SK-N-SH (cell line): Measurements from ENCODE around the gene SYCE1L. TPM values are rescaled to one million over a fixed set of nuclear protein-coding genes. Genes with fewer than 3 reads are reported as not detected.
A peak's percentile ranks its signal among the peaks of the same experiment; 100 is the strongest.
"Not testable (repeated sequence)": the region's sequence is repeated elsewhere in the genome, so short reads cannot be mapped to it uniquely, and the experiment has no call there.

ENCODE experiments used
- CTCF ChIA-PET: fragments of 300-600, 350-600 bp; formaldehyde crosslinking; extraction: SDS; loops from one replicate; lab custom pipeline; 2021; lab: Yijun Ruan, JAX
- POLR2A ChIA-PET: fragments of 350-600 bp; sonication (Branson Sonifier 250); formaldehyde crosslinking; extraction: SDS; loops from one replicate; lab custom pipeline; 2020; ENCODE audit warnings: antibody characterized with exemption, inconsistent platforms; lab: Yijun Ruan, JAX
- DNase-seq: peaks from one replicate; pipeline ENCODE4 v3.0.0; 2012
- H2AFZ ChIP-seq: fragments of 200-600 bp; sonication (generic); 2 replicates; pipeline ENCODE4 v1.8.1; 2016; ENCODE audit warnings: antibody characterized with exemption, mild to moderate bottlenecking, low read depth
- H3F3A ChIP-seq: fragments of 200-600 bp; sonication (generic); replicated peaks from 2 replicates; pipeline ENCODE3; 2016; ENCODE audit warnings: antibody characterized with exemption, mild to moderate bottlenecking; ENCODE audit not compliant: insufficient read depth
- H3K27ac ChIP-seq, 2 experiments: fragments of 200-500 bp in 1 of 2; fragments of 200-600 bp in 1 of 2; sonication (Bioruptor generic) in 1 of 2; sonication (generic), shearing (Covaris generic) in 1 of 2; 2 replicates each; pipeline versions ENCODE4 v1.5.1 to v1.6.1; 2014 to 2016; ENCODE audit warnings: low read depth in 2 of 2, inconsistent platforms in 1 of 2, low read length in 1 of 2, mild to moderate bottlenecking in 1 of 2, mixed read lengths in 1 of 2
- H3K27me3 ChIP-seq: fragments of 200-600 bp; sonication (generic), shearing (Covaris generic); 2 replicates; pipeline ENCODE4 v1.6.1; 2016; ENCODE audit warnings: mixed run types; ENCODE audit not compliant: insufficient read depth
- H3K36me3 ChIP-seq, 2 experiments: fragments of 200-500 bp in 1 of 2; fragments of 200-600 bp in 1 of 2; sonication (Bioruptor generic) in 1 of 2; sonication (generic) in 1 of 2; replicated peaks in 1 of 2; 2 replicates each; pipeline versions ENCODE3 to v1.5.1; 2014 to 2016; ENCODE audit warnings: low read length in 1 of 2, mild to moderate bottlenecking in 1 of 2; ENCODE audit not compliant: insufficient read depth in 2 of 2, control insufficient read depth in 1 of 2
- H3K4me1 ChIP-seq, 2 experiments: fragments of 200-500 bp in 1 of 2; fragments of 200-600 bp in 1 of 2; sonication (Bioruptor generic) in 1 of 2; sonication (generic), shearing (Covaris generic) in 1 of 2; 2 replicates each; pipeline versions ENCODE4 v1.5.1 to v1.6.1; 2014 to 2016; ENCODE audit warnings: low read depth in 1 of 2, low read length in 1 of 2, mixed run types in 1 of 2; ENCODE audit not compliant: insufficient read depth in 2 of 2, control insufficient read depth in 1 of 2
- H3K4me2 ChIP-seq: fragments of 200-600 bp; sonication (generic), shearing (Covaris generic); 2 replicates; pipeline ENCODE4 v1.6.1; 2017; ENCODE audit warnings: mixed run types
- H3K4me3 ChIP-seq, 2 experiments: fragments of 200-500 bp in 1 of 2; fragments of 200-600 bp in 1 of 2; sonication (Bioruptor generic) in 1 of 2; sonication (generic), shearing (Covaris generic) in 1 of 2; 2 replicates each; pipeline versions ENCODE4 v1.5.1 to v1.8.1; 2014 to 2016; ENCODE audit warnings: low read depth in 2 of 2, inconsistent platforms in 1 of 2, low read length in 1 of 2, mild to moderate bottlenecking in 1 of 2, mixed read lengths in 1 of 2, moderate library complexity in 1 of 2
- H3K79me2 ChIP-seq: fragments of 200-600 bp; sonication (generic); 2 replicates; pipeline ENCODE4 v1.8.1; 2017; ENCODE audit warnings: mild to moderate bottlenecking; ENCODE audit not compliant: insufficient read depth
- H3K9ac ChIP-seq: fragments of 200-600 bp; sonication (generic); 2 replicates; pipeline ENCODE4 v1.6.1; 2017; ENCODE audit warnings: mixed run types
- H3K9me2 ChIP-seq: fragments of 200-600 bp; sonication (generic); 2 replicates; pipeline ENCODE4 v1.6.1; 2017; ENCODE audit warnings: mixed run types
- H3K9me3 ChIP-seq: fragments of 200-600 bp; sonication (generic); 2 replicates; pipeline ENCODE4 v1.6.1; 2017; ENCODE audit warnings: mixed run types, mild to moderate bottlenecking, moderate library complexity
- H4K20me1 ChIP-seq: fragments of 200-600 bp; sonication (generic); 2 replicates; pipeline ENCODE4 v1.6.1; 2017; ENCODE audit warnings: mild to moderate bottlenecking, mixed run types; ENCODE audit not compliant: insufficient read depth
- CHD2 ChIP-seq: fragments of 150-350 bp; IDR thresholded peaks from 2 replicates; pipeline ENCODE4 v1.6.1; 2018; ENCODE audit warnings: low read length; ENCODE audit not compliant: partially characterized antibody
- FOXJ3 ChIP-seq: sonication (generic); formaldehyde crosslinking; IDR thresholded peaks from 2 replicates; pipeline ENCODE4 v1.5.1; 2020; ENCODE audit warnings: mild to moderate bottlenecking, missing genetic modification reagents
- FOXM1 ChIP-seq: IDR thresholded peaks from 2 replicates; pipeline ENCODE4 v1.4.0; 2012; ENCODE audit warnings: low read depth, mild to moderate bottlenecking
- GABPA ChIP-seq: IDR thresholded peaks from 2 replicates; pipeline ENCODE4 v1.4.0; 2012; ENCODE audit warnings: low read depth, mild to moderate bottlenecking
- GATA2 ChIP-seq: sonication (generic); formaldehyde crosslinking; IDR thresholded peaks from 2 replicates; pipeline ENCODE4 v1.5.0; 2020; ENCODE audit warnings: mild to moderate bottlenecking, missing genetic modification reagents
- MXI1 ChIP-seq: IDR thresholded peaks from 2 replicates; pipeline ENCODE4 v1.6.1; 2012; ENCODE audit warnings: mild to moderate bottlenecking, low read depth, low read length, improper control_type of control experiment
- NFIC ChIP-seq: IDR thresholded peaks from 2 replicates; pipeline ENCODE4 v1.4.0; 2012; ENCODE audit warnings: borderline replicate concordance
- NRF1 ChIP-seq: IDR thresholded peaks from 2 replicates; pipeline ENCODE4 v1.6.1; 2012; ENCODE audit warnings: low read depth, mild to moderate bottlenecking, low read length
- POLR2AphosphoS5 ChIP-seq: IDR thresholded peaks from 2 replicates; pipeline ENCODE4 v1.6.1; 2012; ENCODE audit warnings: low read depth, low read length
- RCOR1 ChIP-seq: fragments of 150-350 bp; IDR thresholded peaks from 2 replicates; pipeline ENCODE4 v1.6.1; 2017; ENCODE audit warnings: antibody characterized with exemption, low read length
- REST ChIP-seq: IDR thresholded peaks from 2 replicates; pipeline ENCODE4 v1.6.1; 2012; ENCODE audit warnings: mild to moderate bottlenecking, low read depth, low read length, moderate library complexity
- YY1 ChIP-seq: IDR thresholded peaks from 2 replicates; pipeline ENCODE4 v1.4.0; 2012; ENCODE audit warnings: low read depth, mild to moderate bottlenecking
- WGBS: methylation state at CpG from one replicate; pipeline ENCODE4 v1.1.6; 2017; ENCODE audit warnings: low lambda C conversion rate; 5-methylcytosine and 5-hydroxymethylcytosine counted together
- polyA plus RNA-seq, 3 experiments: library from polyadenylated mRNA; depleted of rRNA; stranded (reverse); fragments of >200 nt; gene quantifications; 2 replicates each; pipeline ENCODE4 v1.2.3, GENCODE V29; 2012
- TF ChIP-seq, protein P1 (sequence below): fragments of 200-600 bp; sonication (generic); IDR thresholded peaks from 2 replicates; pipeline ENCODE4 v1.6.1; 2017; ENCODE audit warnings: antibody characterized with exemption, mild to moderate bottlenecking, moderate library complexity

SYCE1L gene
- polyA plus RNA-seq, 1 of the 3 experiments (the other 2 are of a cell fraction), result 3.5 TPM

GRCh38 chr16:77183137-77183536 lies 16.1 kb upstream of the SYCE1L start (continued):
- TF ChIP-seq RCOR1 (no peak), POLR2AphosphoS5 (no peak)
- TF ChIP-seq, all 33 proteins: peak for 0

DNA sequence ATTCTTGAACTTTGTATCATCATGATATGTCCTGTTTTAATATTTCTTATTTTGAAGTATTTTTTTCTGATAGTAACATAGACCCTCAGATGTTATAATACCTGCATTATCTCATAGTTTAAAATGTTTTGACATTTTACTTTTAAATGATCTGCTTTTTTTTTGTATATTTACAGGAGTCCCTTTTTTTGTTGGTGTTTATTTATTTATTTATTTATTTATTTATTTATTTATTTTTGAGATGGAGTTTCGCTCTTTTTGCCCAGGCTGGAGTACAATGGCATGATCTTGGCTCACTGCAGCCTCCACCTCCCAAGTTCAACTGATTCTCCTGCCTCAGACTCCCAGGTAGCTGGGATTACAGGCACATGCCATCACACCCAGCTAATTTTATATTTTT lies 12.9 kb upstream of the SYCE1L start:
- H3K9me2 ChIP-seq, POLR2A ChIA-PET, H3K9ac ChIP-seq, H2AFZ ChIP-seq, H3K4me1 ChIP-seq, H3K4me2 ChIP-seq, H3F3A ChIP-seq, H3K36me3 ChIP-seq, H3K27ac ChIP-seq, H4K20me1 ChIP-seq, H3K4me3 ChIP-seq, H3K9me3 ChIP-seq, DNase-seq, H3K27me3 ChIP-seq, H3K79me2 ChIP-seq: not testable (repeated sequence)
- 61% methylated on average over 1 of the region's 1 CpG for WGBS
- CTCF ChIA-PET, result interaction anchor here (1.1 to 1.3 kb wide), 2 partner anchors 15 to 17 kb away, joined by 4 read pairs; no protein-coding TSS in a partner anchor

- CTCF ChIA-PET, result interaction anchor here (1.0 kb wide), 1 partner anchor 1389 kb away, joined by 4 read pairs; no protein-coding TSS in a partner anchor
- Histone ChIP-seq H3K4me1 (peaks cover 0 to 17% of the 10 kb centered on the region in 2 experiments; a peak in 3 of 4 replicates), H3K27ac (peak overlapping the region; percentile 86 to 95; a peak in 3 of 4 replicates)
Observed at GRCh38 chr16:77190190-77190477, 9.1 kb upstream of the SYCE1L start.

DNA sequence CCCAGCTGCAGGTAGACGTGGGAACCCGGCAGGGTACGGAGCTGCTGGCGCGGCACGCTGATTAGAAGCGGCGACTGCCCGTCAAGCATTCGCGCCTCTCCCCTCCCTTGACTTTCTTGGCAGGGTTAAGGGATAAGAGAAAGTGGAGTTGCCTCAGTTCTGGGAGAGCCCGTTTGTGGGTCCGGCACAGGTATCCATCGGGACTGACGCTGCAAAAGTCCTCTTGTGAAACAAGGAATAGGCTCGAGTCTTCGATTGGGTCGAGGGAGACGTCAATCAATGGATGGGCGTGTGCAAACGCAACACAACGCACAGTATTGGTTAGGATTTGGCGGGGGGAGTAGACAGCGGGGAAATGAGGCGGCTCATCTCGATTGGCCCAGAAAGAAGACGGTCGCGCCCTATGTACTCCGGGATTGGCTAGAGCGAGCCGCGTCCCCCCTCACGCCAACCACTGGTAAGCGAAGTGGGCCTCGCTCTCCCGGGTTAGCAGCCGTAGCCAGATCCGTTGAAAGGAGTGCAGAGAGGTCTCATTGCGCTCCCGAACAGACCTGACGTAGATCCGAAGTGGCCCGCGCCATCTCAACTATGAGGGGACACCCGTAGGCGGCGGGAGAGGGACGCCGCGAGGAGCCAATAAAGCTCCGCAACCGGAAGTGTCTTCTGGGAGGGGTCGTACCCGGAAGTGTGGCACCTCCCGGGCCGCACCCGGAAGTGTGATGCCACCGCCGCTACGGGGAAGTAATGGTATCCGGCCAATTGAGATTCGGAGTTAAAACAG lies 8.5 kb upstream of the SYCE1L start, which contains the start of gene MON1B:
MON1B (plus strand) TSS at position 713 of the 781 bp plus-strand sequence. CDS start 296 bp downstream, outside the sequence.
- POLR2A ChIA-PET, result interaction anchor here (1.0 to 1.4 kb wide), 2 partner anchors 10 to 21 kb away, joined by 3 to 6 read pairs; no protein-coding TSS in a partner anchor
- Histone ChIP-seq H3K4me2 (peak within 1 kb of the TSS; percentile 94), H3K27ac (peak within 1 kb of the TSS; percentile 95 to 98), H3K4me1 (peaks cover 0 to 17% of the 10 kb centered on the region in 2 experiments; a peak in 3 of 4 replicates), H3K9me2 (no peaks in the 10 kb centered on the region), H3K36me3 (peaks cover 0 to 21% of the 10 kb centered on the region in 2 experiments), H3F3A (no peaks in the 10 kb centered on the region), H3K9me3 (no peaks in the 10 kb centered on the region), H3K27me3 (no peaks in the 10 kb centered on the region), H2AFZ (peak within 1 kb of the TSS; percentile 92), H4K20me1 (no peaks in the 10 kb centered on the region), H3K4me3 (peak within 1 kb of the TSS; percentile 86 to 98), H3K9ac (peak within 1 kb of the TSS; percentile 78), H3K79me2 (peaks cover 28% of the 10 kb centered on the region)
- WGBS, result under 1% methylated on average over 47 of the region's 63 CpGs
- CTCF ChIA-PET, result interaction anchor here (1.0 kb wide), 1 partner anchor 1389 kb away, joined by 4 read pairs; no protein-coding TSS in a partner anchor
- DNase-seq, result peak; percentile 96
- TF ChIP-seq POLR2AphosphoS5 (peak; percentile 51), GATA2 (no peak), REST (no peak), NFIC (no peak), NRF1 (no peak), YY1 (peak; percentile 4; the same call in 1 of the 2 replicates), FOXJ3 (CRISPR knock-in tag) (peak; percentile 47; the same call in 1 of the 2 replicates)
- TF ChIP-seq, protein P1, sequence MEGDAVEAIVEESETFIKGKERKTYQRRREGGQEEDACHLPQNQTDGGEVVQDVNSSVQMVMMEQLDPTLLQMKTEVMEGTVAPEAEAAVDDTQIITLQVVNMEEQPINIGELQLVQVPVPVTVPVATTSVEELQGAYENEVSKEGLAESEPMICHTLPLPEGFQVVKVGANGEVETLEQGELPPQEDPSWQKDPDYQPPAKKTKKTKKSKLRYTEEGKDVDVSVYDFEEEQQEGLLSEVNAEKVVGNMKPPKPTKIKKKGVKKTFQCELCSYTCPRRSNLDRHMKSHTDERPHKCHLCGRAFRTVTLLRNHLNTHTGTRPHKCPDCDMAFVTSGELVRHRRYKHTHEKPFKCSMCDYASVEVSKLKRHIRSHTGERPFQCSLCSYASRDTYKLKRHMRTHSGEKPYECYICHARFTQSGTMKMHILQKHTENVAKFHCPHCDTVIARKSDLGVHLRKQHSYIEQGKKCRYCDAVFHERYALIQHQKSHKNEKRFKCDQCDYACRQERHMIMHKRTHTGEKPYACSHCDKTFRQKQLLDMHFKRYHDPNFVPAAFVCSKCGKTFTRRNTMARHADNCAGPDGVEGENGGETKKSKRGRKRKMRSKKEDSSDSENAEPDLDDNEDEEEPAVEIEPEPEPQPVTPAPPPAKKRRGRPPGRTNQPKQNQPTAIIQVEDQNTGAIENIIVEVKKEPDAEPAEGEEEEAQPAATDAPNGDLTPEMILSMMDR, result no peak

More at GRCh38 chr16:77190190-77190477, 9.1 kb upstream of the SYCE1L start:
- H3K4me3 ChIP-seq, result peak overlapping the region; percentile 86 to 98
- no peaks in the 10 kb centered on the region for H3K9me3 ChIP-seq
- H3F3A ChIP-seq, result no peaks in the 10 kb centered on the region
- no peak for DNase-seq
- POLR2A ChIA-PET, result no interaction called here
- H3K9me2 ChIP-seq, result no peaks in the 10 kb centered on the region; the same call in 1 of the 2 replicates
- no peaks in the 10 kb centered on the region for H3K27me3 ChIP-seq
- TF ChIP-seq CHD2 (no peak), GABPA (no peak), MXI1 (no peak), FOXJ3 (CRISPR knock-in tag) (no peak), FOXM1 (no peak)
- peaks cover 0 to 16% of the 10 kb centered on the region in 2 experiments for H3K36me3 ChIP-seq
- H4K20me1 ChIP-seq, result no peaks in the 10 kb centered on the region
- H2AFZ ChIP-seq, result peak overlapping the region; percentile 92
- 2% methylated on average over 10 of the region's 19 CpGs for WGBS
- H3K79me2 ChIP-seq, result peaks cover 28% of the 10 kb centered on the region
- peak overlapping the region; percentile 90 for H3K4me2 ChIP-seq
- peak overlapping the region; percentile 74 for H3K9ac ChIP-seq
